ENCODE data around the gene TMEM255B.

TMEM255B gene

DNA sequence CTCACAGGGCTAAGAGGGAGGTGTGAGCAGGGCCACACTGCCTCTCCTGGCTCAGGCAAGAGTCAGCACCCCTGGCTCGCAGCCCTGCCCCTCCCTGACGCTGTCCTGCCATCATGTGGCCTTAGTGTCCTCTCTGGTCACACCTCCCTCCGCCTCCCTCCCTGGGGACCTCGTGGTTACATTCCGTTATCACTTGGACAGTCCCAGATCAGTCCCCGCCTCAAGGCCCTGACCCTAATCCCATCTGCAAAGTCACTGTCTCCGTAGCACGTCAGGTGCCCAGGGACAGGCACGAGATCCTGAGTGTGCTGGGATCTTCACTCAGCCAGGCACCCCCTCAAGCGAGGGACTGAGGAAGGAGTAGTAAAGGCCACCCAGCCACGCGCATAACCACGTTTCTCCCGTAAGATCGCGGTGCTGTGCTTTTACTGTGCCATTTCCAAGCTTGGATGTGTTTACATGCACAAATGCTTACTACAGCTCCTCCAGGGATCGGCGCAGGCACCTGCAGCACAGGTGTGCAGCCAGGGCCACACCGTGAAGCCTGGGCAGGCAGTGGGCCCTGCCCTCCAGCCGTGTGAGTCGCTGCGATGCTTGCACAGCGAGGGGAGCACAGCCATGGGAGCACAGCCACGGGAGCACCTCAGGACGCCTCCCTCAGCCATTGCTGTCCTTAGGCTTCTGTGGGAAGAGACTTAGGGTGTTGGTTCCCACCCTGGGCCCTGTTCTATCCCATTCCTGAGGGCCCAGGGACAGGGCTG, 10.7 kb upstream of the TMEM255B start:
- H2AK5ac ChIP-seq (ENCODE audit: low read length, severe bottlenecking): no peak overlapping the region

DNA sequence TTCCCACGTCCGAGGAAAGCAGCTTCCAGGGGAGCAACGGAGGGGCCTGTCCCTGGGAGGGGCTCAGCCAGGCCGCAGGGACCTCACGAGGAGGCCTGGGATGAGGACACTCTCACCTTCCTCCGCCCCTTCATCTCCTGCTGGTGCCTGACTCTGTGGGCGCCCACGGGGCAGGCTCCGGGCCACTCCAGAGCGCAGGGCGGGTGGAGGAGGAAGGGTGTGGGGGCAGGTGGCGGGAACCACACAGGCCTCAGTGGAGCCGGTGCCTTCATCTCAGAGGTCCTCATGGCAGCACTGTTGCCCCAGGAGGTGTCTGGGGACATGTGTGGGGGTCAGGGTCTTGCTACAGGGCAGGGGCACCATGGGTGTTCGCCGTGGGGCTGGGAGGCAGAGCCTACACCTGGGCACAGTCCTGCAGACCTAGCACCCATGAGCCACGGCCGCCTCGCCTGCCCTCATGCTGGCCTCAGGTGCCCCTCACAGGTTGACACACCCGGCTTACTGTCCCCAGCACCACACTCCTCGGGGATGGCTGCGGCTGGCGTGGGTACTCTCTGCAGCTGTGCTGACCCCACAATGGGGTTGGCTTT, 10.1 kb upstream of the TMEM255B start:
- Histone ChIP-seq H3K4me2 (ENCODE audit: low read length, poor library complexity, severe bottlenecking) (no peak overlapping the region), H2AK5ac (ENCODE audit: low read length, severe bottlenecking) (no peak overlapping the region), H3K36me3 (ENCODE audit: control insufficient read depth in 1 of 2, insufficient read depth in 2 of 2, low read depth in 1 of 2, low read length in 2 of 2) (no peaks in the 10 kb centered on the region), H3K4ac (ENCODE audit: low read depth in 1 of 2, low read length in 2 of 2) (no peak overlapping the region), H3K27me3 (ENCODE audit: control insufficient read depth in 1 of 2, insufficient read depth in 1 of 2, low read length in 2 of 2) (peaks cover 8 to 49% of the 10 kb centered on the region in 2 experiments), H3K4me1 (ENCODE audit: control insufficient read depth, insufficient read depth, low read depth, low read length) (peaks cover 3% of the 10 kb centered on the region), H3K27ac (ENCODE audit: low read length, poor library complexity, severe bottlenecking) (no peak overlapping the region), H3K18ac (ENCODE audit: low read depth in 1 of 2, low read length in 2 of 2) (no peak overlapping the region), H4K8ac (ENCODE audit: low read length) (no peak overlapping the region), H3K23ac (ENCODE audit: low read length in 2 of 2) (no peak overlapping the region), H2BK120ac (ENCODE audit: low read depth, low read length) (no peak overlapping the region), H3K79me1 (replicated peaks; ENCODE audit: low read length, poor library complexity, severe bottlenecking) (no peaks in the 10 kb centered on the region), H4K91ac (ENCODE audit: low read length) (no peak overlapping the region), H2BK15ac (ENCODE audit: low read depth, poor library complexity, severe bottlenecking) (no peak overlapping the region), H2BK12ac (ENCODE audit: low read length in 2 of 2) (no peak overlapping the region), H2BK5ac (ENCODE audit: low read depth, low read length, poor library complexity, severe bottlenecking) (no peak overlapping the region), H3K9me3 (ENCODE audit: control insufficient read depth, low read length) (no peaks in the 10 kb centered on the region), H3K9ac (ENCODE audit: low read length) (no peak overlapping the region), H3K4me3 (ENCODE audit: insufficient read depth in 1 of 2, low read depth in 1 of 2, low read length in 2 of 2) (no peak overlapping the region), H2AFZ (ENCODE audit: low read depth, low read length) (no peak overlapping the region), H3K14ac (ENCODE audit: low read length in 2 of 2) (no peak overlapping the region)
- DNase-seq: no peak
- WGBS: 94% methylated on average over 20 of the region's 22 CpGs

More for the DNA sequence above, 10.7 kb upstream of the TMEM255B start:
- Histone ChIP-seq H3K4ac (ENCODE audit: low read depth in 1 of 2, low read length in 2 of 2) (no peak overlapping the region), H3K4me1 (ENCODE audit: control insufficient read depth, insufficient read depth, low read depth, low read length) (peaks cover 3% of the 10 kb centered on the region), H3K4me2 (ENCODE audit: low read length, poor library complexity, severe bottlenecking) (no peak overlapping the region), H4K8ac (ENCODE audit: low read length) (no peak overlapping the region), H2BK5ac (ENCODE audit: low read depth, low read length, poor library complexity, severe bottlenecking) (no peak overlapping the region), H3K27me3 (ENCODE audit: control insufficient read depth in 1 of 2, insufficient read depth in 1 of 2, low read length in 2 of 2) (peaks cover 3 to 44% of the 10 kb centered on the region in 2 experiments), H3K27ac (ENCODE audit: low read length, poor library complexity, severe bottlenecking) (no peak overlapping the region), H2BK120ac (ENCODE audit: low read depth, low read length) (no peak overlapping the region), H3K14ac (ENCODE audit: low read length in 2 of 2) (peak overlapping the region in 1 of 2 experiments; percentile 31), H3K79me1 (replicated peaks; ENCODE audit: low read length, poor library complexity, severe bottlenecking) (no peaks in the 10 kb centered on the region), H3K9me3 (ENCODE audit: control insufficient read depth, low read length) (no peaks in the 10 kb centered on the region), H2AFZ (ENCODE audit: low read depth, low read length) (no peak overlapping the region), H2BK12ac (ENCODE audit: low read length in 2 of 2) (no peak overlapping the region), H4K91ac (ENCODE audit: low read length) (no peak overlapping the region), H3K36me3 (ENCODE audit: control insufficient read depth in 1 of 2, insufficient read depth in 2 of 2, low read depth in 1 of 2, low read length in 2 of 2) (no peaks in the 10 kb centered on the region), H3K9ac (ENCODE audit: low read length) (no peak overlapping the region), H3K23ac (ENCODE audit: low read length in 2 of 2) (no peak overlapping the region), H3K4me3 (ENCODE audit: insufficient read depth in 1 of 2, low read depth in 1 of 2, low read length in 2 of 2) (no peak overlapping the region), H3K18ac (ENCODE audit: low read depth in 1 of 2, low read length in 2 of 2) (no peak overlapping the region), H2BK15ac (ENCODE audit: low read depth, poor library complexity, severe bottlenecking) (no peak overlapping the region)
- no peak for DNase-seq
- 88% methylated on average over 25 of the region's 25 CpGs for WGBS

DNA sequence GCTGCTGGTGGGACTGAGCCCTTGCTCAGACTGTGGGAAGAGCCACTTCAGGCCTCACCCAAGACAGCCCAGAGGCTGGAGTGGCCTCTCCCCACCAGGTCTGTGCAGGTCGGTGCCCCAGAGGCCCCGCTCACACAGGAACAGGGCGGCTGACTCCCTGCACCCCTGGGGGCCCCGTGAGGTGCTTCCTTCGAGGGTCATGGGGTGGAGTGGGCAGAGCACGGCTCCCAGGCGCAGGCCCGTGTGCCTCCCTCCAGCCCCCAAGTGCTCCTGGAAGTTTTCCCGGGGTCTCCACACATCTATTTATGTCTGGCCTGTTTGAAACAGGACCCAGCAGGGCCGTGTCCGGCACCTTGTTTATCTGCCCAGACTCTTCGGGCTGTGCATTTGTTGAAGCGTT, 9.5 kb upstream of the TMEM255B start:
- H4K8ac ChIP-seq (ENCODE audit: low read length): no peak overlapping the region
- peaks cover 13 to 54% of the 10 kb centered on the region in 2 experiments for H3K27me3 ChIP-seq (ENCODE audit: control insufficient read depth in 1 of 2, insufficient read depth in 1 of 2, low read length in 2 of 2)
- peaks cover 3% of the 10 kb centered on the region for H3K4me1 ChIP-seq (ENCODE audit: control insufficient read depth, insufficient read depth, low read depth, low read length)
- no peaks in the 10 kb centered on the region for H3K36me3 ChIP-seq (ENCODE audit: control insufficient read depth in 1 of 2, insufficient read depth in 2 of 2, low read depth in 1 of 2, low read length in 2 of 2)
- no peaks in the 10 kb centered on the region for H3K9me3 ChIP-seq (ENCODE audit: control insufficient read depth, low read length)
- H3K4ac ChIP-seq (ENCODE audit: low read depth in 1 of 2, low read length in 2 of 2): no peak overlapping the region
- no peak overlapping the region for H2BK120ac ChIP-seq (ENCODE audit: low read depth, low read length)
- H3K4me3 ChIP-seq (ENCODE audit: insufficient read depth in 1 of 2, low read depth in 1 of 2, low read length in 2 of 2): no peak overlapping the region
- no peak overlapping the region for H3K23ac ChIP-seq (ENCODE audit: low read length in 2 of 2)
- no peak overlapping the region for H2BK5ac ChIP-seq (ENCODE audit: low read depth, low read length, poor library complexity, severe bottlenecking)
- no peak overlapping the region for H3K18ac ChIP-seq (ENCODE audit: low read depth in 1 of 2, low read length in 2 of 2)
- H2AK5ac ChIP-seq (ENCODE audit: low read length, severe bottlenecking): no peak overlapping the region
- WGBS: 87% methylated on average over 13 of the region's 13 CpGs
- no peak overlapping the region for H4K91ac ChIP-seq (ENCODE audit: low read length)
- DNase-seq: no peak
- no peak overlapping the region for H2BK12ac ChIP-seq (ENCODE audit: low read length in 2 of 2)
- H3K27ac ChIP-seq (ENCODE audit: low read length, poor library complexity, severe bottlenecking): no peak overlapping the region
- H2AFZ ChIP-seq (ENCODE audit: low read depth, low read length): no peak overlapping the region
- H2BK15ac ChIP-seq (ENCODE audit: low read depth, poor library complexity, severe bottlenecking): no peak overlapping the region
- H3K4me2 ChIP-seq (ENCODE audit: low read length, poor library complexity, severe bottlenecking): no peak overlapping the region
- no peak overlapping the region for H3K9ac ChIP-seq (ENCODE audit: low read length)
- no peak overlapping the region for H3K14ac ChIP-seq (ENCODE audit: low read length in 2 of 2)
- no peaks in the 10 kb centered on the region for H3K79me1 ChIP-seq (replicated peaks; ENCODE audit: low read length, poor library complexity, severe bottlenecking)

DNA sequence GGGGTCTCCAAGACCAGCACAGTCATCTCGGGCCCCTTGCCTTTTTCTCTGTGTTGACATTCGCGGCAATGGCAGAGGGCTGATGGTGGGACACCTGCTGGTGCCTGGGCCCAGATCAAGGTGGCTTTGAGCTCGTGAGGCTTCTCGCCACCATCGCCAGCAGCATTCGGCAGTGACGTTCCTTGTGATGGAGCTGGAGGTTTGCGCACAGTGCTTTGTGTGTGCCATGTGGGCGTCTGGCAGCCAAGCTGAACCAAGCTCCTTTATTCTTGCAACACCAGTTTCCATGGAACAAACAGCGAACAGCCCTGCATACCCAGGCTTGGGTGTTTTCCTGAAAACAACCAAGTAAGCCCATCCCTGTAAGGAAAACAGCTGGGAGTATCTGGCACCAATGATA, 9.1 kb upstream of the TMEM255B start:
- H3K4me3 ChIP-seq (ENCODE audit: insufficient read depth in 1 of 2, low read depth in 1 of 2, low read length in 2 of 2): peak overlapping the region in 1 of 2 experiments; percentile 27
- DNase-seq: no peak
- H4K91ac ChIP-seq (ENCODE audit: low read length): no peak overlapping the region
- no peaks in the 10 kb centered on the region for H3K36me3 ChIP-seq (ENCODE audit: control insufficient read depth in 1 of 2, insufficient read depth in 2 of 2, low read depth in 1 of 2, low read length in 2 of 2)
- no peak overlapping the region for H4K8ac ChIP-seq (ENCODE audit: low read length)
- no peaks in the 10 kb centered on the region for H3K79me1 ChIP-seq (replicated peaks; ENCODE audit: low read length, poor library complexity, severe bottlenecking)
- H3K14ac ChIP-seq (ENCODE audit: low read length in 2 of 2): no peak overlapping the region
- H3K9ac ChIP-seq (ENCODE audit: low read length): no peak overlapping the region
- H3K18ac ChIP-seq (ENCODE audit: low read depth in 1 of 2, low read length in 2 of 2): no peak overlapping the region
- no peak overlapping the region for H3K4me2 ChIP-seq (ENCODE audit: low read length, poor library complexity, severe bottlenecking)
- no peak overlapping the region for H2AFZ ChIP-seq (ENCODE audit: low read depth, low read length)
- no peak overlapping the region for H3K4ac ChIP-seq (ENCODE audit: low read depth in 1 of 2, low read length in 2 of 2)
- no peaks in the 10 kb centered on the region for H3K9me3 ChIP-seq (ENCODE audit: control insufficient read depth, low read length)
- peaks cover 3% of the 10 kb centered on the region for H3K4me1 ChIP-seq (ENCODE audit: control insufficient read depth, insufficient read depth, low read depth, low read length)
- H2BK120ac ChIP-seq (ENCODE audit: low read depth, low read length): no peak overlapping the region
- peaks cover 16 to 55% of the 10 kb centered on the region in 2 experiments for H3K27me3 ChIP-seq (ENCODE audit: control insufficient read depth in 1 of 2, insufficient read depth in 1 of 2, low read length in 2 of 2)
- H3K23ac ChIP-seq (ENCODE audit: low read length in 2 of 2): no peak overlapping the region
- 87% methylated on average over 11 of the region's 11 CpGs for WGBS
- no peak overlapping the region for H2BK12ac ChIP-seq (ENCODE audit: low read length in 2 of 2)
- H2BK15ac ChIP-seq (ENCODE audit: low read depth, poor library complexity, severe bottlenecking): no peak overlapping the region
- H2BK5ac ChIP-seq (ENCODE audit: low read depth, low read length, poor library complexity, severe bottlenecking): no peak overlapping the region
- no peak overlapping the region for H3K27ac ChIP-seq (ENCODE audit: low read length, poor library complexity, severe bottlenecking)
- no peak overlapping the region for H2AK5ac ChIP-seq (ENCODE audit: low read length, severe bottlenecking)
